ENCODE results near the gene TNFSF9.

The TNFSF9 gene

GRCh38 chr19:6494438-6495036 is 36.3 kb upstream of the TNFSF9 start:
- Histone ChIP-seq H3K27me3 (ENCODE audit: insufficient read depth, poor library complexity, severe bottlenecking) (no peaks in the 10 kb centered on the region), H3K27ac (replicated peaks) (no peak overlapping the region), H3K4me3 (replicated peaks; ENCODE audit: insufficient read depth, low read length) (no peak overlapping the region)
- no peak for DNase-seq (ENCODE audit: low read depth in 1 of 2, low spot score in 1 of 2)
- no peak for TF ChIP-seq POLR2AphosphoS5 (IDR thresholded peaks at IDR 0.05; ENCODE audit: low read depth)
- TF ChIP-seq REST (IDR thresholded peaks at IDR 0.05; ENCODE audit: insufficient replicate concordance, low read depth): no peak

- no peak for DNase-seq (ENCODE audit: low read depth in 1 of 2, low spot score in 1 of 2)
- H3K27me3 ChIP-seq (ENCODE audit: insufficient read depth, poor library complexity, severe bottlenecking): peaks cover 1% of the 10 kb centered on the region
- no peak overlapping the region for H3K4me3 ChIP-seq (replicated peaks; ENCODE audit: insufficient read depth, low read length)
- TF ChIP-seq REST (IDR thresholded peaks at IDR 0.05; ENCODE audit: insufficient replicate concordance, low read depth) (no peak), CTCF (IDR thresholded peaks at IDR 0.05; ENCODE audit: insufficient read depth, low read length) (no peak), SPI1 (IDR thresholded peaks at IDR 0.05; ENCODE audit: borderline replicate concordance, low read depth) (no peak), GABPA (IDR thresholded peaks at IDR 0.05; ENCODE audit: low read depth) (no peak), POLR2AphosphoS5 (IDR thresholded peaks at IDR 0.05; ENCODE audit: low read depth) (no peak)
- H3K27ac ChIP-seq (replicated peaks): no peak overlapping the region
These were observed 34.9 kb upstream of the TNFSF9 start for GRCh38 chr19:6495947-6496346.

GRCh38 chr19:6498294-6499036 is 32.4 kb upstream of the TNFSF9 start:
- TF ChIP-seq REST (IDR thresholded peaks at IDR 0.05; ENCODE audit: insufficient replicate concordance, low read depth) (no peak), CTCF (IDR thresholded peaks at IDR 0.05; ENCODE audit: insufficient read depth, low read length) (no peak), GABPA (IDR thresholded peaks at IDR 0.05; ENCODE audit: low read depth) (no peak), SPI1 (IDR thresholded peaks at IDR 0.05; ENCODE audit: borderline replicate concordance, low read depth) (peak; percentile 94)
- no peak overlapping the region for H3K4me3 ChIP-seq (replicated peaks; ENCODE audit: insufficient read depth, low read length)
- peak in 1 of 2 experiments; percentile 86 for DNase-seq (ENCODE audit: low read depth in 1 of 2, low spot score in 1 of 2)
- H3K27ac ChIP-seq (replicated peaks): no peak overlapping the region
- peaks cover 22% of the 10 kb centered on the region for H3K27me3 ChIP-seq (ENCODE audit: insufficient read depth, poor library complexity, severe bottlenecking)

All from HL-60 (cell line).